Measurements from ENCODE around the gene GMDS.

GRCh38 chr6:1587546-1587945 is 657.9 kb downstream of the GMDS start:
- TF ChIP-seq POLR2A (IDR thresholded peaks at IDR 0.05) (no peak), CTCF (IDR thresholded peaks at IDR 0.05 in 4 of 5, conservative IDR thresholded peaks at IDR 0.05 in 1 of 5) (no peak)

Measured in gastrocnemius medialis (tissue), 4 donors.